ENCODE results near the gene AGR3. TPM values are rescaled to one million over a fixed set of nuclear protein-coding genes. Genes with fewer than 3 reads are reported as not detected.

Gene AGR3
- total RNA-seq, 1 experiment from 2014 or later: not detected

GRCh38 chr7:16817536-16817935 is 64.2 kb downstream of the AGR3 start:
- peak; percentile 41 for DNase-seq (ENCODE audit: unreplicated experiment)
- intact Hi-C loops (cut with micrococcal nuclease): no loop called here
- BruUV-seq (replicated peaks): no TSS peak
- TF ChIP-seq CTCF (IDR thresholded peaks at IDR 0.05; ENCODE audit: unreplicated experiment): no peak
- ChIA-PET POLR2A (interaction anchor here (0.6 to 1.6 kb wide), 6 partner anchors 12 to 755 kb away, joined by 3 to 6 read pairs (median 4); no protein-coding TSS in a partner anchor), CTCF (interaction anchor here (0.7 to 1.4 kb wide), 7 partner anchors 9 to 122 kb away, joined by 3 to 8 read pairs (median 3); no protein-coding TSS in a partner anchor)
- Mint-ChIP-seq H3K36me3 (ENCODE audit: insufficient read depth, unreplicated experiment) (no peaks in the 10 kb centered on the region), H3K27me3 (ENCODE audit: insufficient read depth, unreplicated experiment) (no peaks in the 10 kb centered on the region), H3K4me1 (ENCODE audit: insufficient read depth, unreplicated experiment) (peaks cover 10% of the 10 kb centered on the region), H3K4me3 (ENCODE audit: unreplicated experiment) (no peak overlapping the region), H3K9me3 (ENCODE audit: unreplicated experiment) (no peaks in the 10 kb centered on the region), H3K27ac (ENCODE audit: low read depth, unreplicated experiment) (peak overlapping the region; percentile 37)

- Mint-ChIP-seq H3K27me3 (ENCODE audit: insufficient read depth, unreplicated experiment) (no peaks in the 10 kb centered on the region), H3K27ac (ENCODE audit: low read depth, unreplicated experiment) (no peak overlapping the region), H3K4me1 (ENCODE audit: insufficient read depth, unreplicated experiment) (peaks cover 12% of the 10 kb centered on the region), H3K36me3 (ENCODE audit: insufficient read depth, unreplicated experiment) (no peaks in the 10 kb centered on the region), H3K9me3 (ENCODE audit: unreplicated experiment) (no peaks in the 10 kb centered on the region), H3K4me3 (ENCODE audit: unreplicated experiment) (no peak overlapping the region)
- ChIA-PET CTCF (interaction anchor here (1.3 to 1.4 kb wide), 2 partner anchors 31 to 99 kb away, joined by 3 to 4 read pairs; no protein-coding TSS in a partner anchor), POLR2A (interaction anchor here (0.5 to 1.6 kb wide), 3 partner anchors 46 to 553 kb away, joined by 3 to 4 read pairs (median 3); no protein-coding TSS in a partner anchor)
- TF ChIP-seq CTCF (IDR thresholded peaks at IDR 0.05; ENCODE audit: unreplicated experiment): no peak
- no TSS peak for BruUV-seq (replicated peaks)
- no peak for DNase-seq (ENCODE audit: unreplicated experiment)
- intact Hi-C loops (cut with micrococcal nuclease): no loop called here
Observed at GRCh38 chr7:16816824-16817223, 65.0 kb downstream of the AGR3 start.

GRCh38 chr7:16815001-16815400 is 66.8 kb downstream of the AGR3 start:
- no peak for TF ChIP-seq CTCF (IDR thresholded peaks at IDR 0.05; ENCODE audit: unreplicated experiment)
- CTCF ChIA-PET: no interaction called here
- Mint-ChIP-seq H3K36me3 (ENCODE audit: insufficient read depth, unreplicated experiment) (no peaks in the 10 kb centered on the region), H3K27ac (ENCODE audit: low read depth, unreplicated experiment) (no peak overlapping the region), H3K9me3 (ENCODE audit: unreplicated experiment) (no peaks in the 10 kb centered on the region), H3K4me3 (ENCODE audit: unreplicated experiment) (no peak overlapping the region), H3K4me1 (ENCODE audit: insufficient read depth, unreplicated experiment) (peaks cover 16% of the 10 kb centered on the region), H3K27me3 (ENCODE audit: insufficient read depth, unreplicated experiment) (no peaks in the 10 kb centered on the region)
- no TSS peak for BruUV-seq (replicated peaks)
- POLR2A ChIA-PET: no interaction called here
- no peak for DNase-seq (ENCODE audit: unreplicated experiment)
- intact Hi-C loops (cut with micrococcal nuclease): no loop called here

- Mint-ChIP-seq H3K27ac (ENCODE audit: low read depth, unreplicated experiment) (no peak overlapping the region), H3K36me3 (ENCODE audit: insufficient read depth, unreplicated experiment) (no peaks in the 10 kb centered on the region), H3K27me3 (ENCODE audit: insufficient read depth, unreplicated experiment) (no peaks in the 10 kb centered on the region), H3K9me3 (ENCODE audit: unreplicated experiment) (no peaks in the 10 kb centered on the region), H3K4me3 (ENCODE audit: unreplicated experiment) (no peak overlapping the region), H3K4me1 (ENCODE audit: insufficient read depth, unreplicated experiment) (peaks cover 15% of the 10 kb centered on the region)
- no TSS peak for BruUV-seq (replicated peaks)
- POLR2A ChIA-PET: interaction anchor here (0.8 to 1.2 kb wide), 3 partner anchors 10 to 92 kb away, joined by 3 to 4 read pairs (median 3); no protein-coding TSS in a partner anchor
- intact Hi-C loops (cut with micrococcal nuclease): no loop called here
- no peak for DNase-seq (ENCODE audit: unreplicated experiment)
- TF ChIP-seq CTCF (IDR thresholded peaks at IDR 0.05; ENCODE audit: unreplicated experiment): no peak
- CTCF ChIA-PET: interaction anchor here (0.7 to 1.3 kb wide), 3 partner anchors 44 to 118 kb away, joined by 3 to 4 read pairs (median 3); no protein-coding TSS in a partner anchor
Observed at GRCh38 chr7:16813232-16813616, 68.6 kb downstream of the AGR3 start.

Data from MCF 10A (cell line).